Trophoblast cell (in vitro differentiated cells and primary cell): ENCODE results near the gene TCERG1L.
A peak's percentile ranks its signal among the peaks of the same experiment; 100 is the strongest.

ENCODE experiments used
- DNase-seq, 2 donors: peaks; one replicate each; pipeline ENCODE4 v3.0.0-alpha.2; 2016
- H2AFZ ChIP-seq: 2 replicates; pipeline ENCODE4 v1.6.1; 2013; ENCODE audit warnings: low read length, moderate library complexity, mild to moderate bottlenecking; ENCODE audit not compliant: insufficient read depth, poor library complexity
- H2AK5ac ChIP-seq: 2 replicates; pipeline ENCODE4 v1.6.1; 2013; ENCODE audit warnings: mild to moderate bottlenecking, low read length
- H2BK120ac ChIP-seq: 2 replicates; pipeline ENCODE4 v1.6.1; 2013; ENCODE audit warnings: low read length, mild to moderate bottlenecking, moderate library complexity; ENCODE audit not compliant: insufficient read depth, poor library complexity
- H2BK12ac ChIP-seq: 2 replicates; pipeline ENCODE4 v1.6.1; 2013; ENCODE audit warnings: mild to moderate bottlenecking, low read length, moderate library complexity
- H2BK5ac ChIP-seq: 2 replicates; pipeline ENCODE4 v1.6.1; 2013; ENCODE audit warnings: low read length, low read depth, moderate library complexity, mild to moderate bottlenecking; ENCODE audit not compliant: poor library complexity
- H3K14ac ChIP-seq: 2 replicates; pipeline ENCODE4 v1.6.1; 2013; ENCODE audit warnings: mild to moderate bottlenecking, low read length
- H3K18ac ChIP-seq: 2 replicates; pipeline ENCODE4 v1.6.1; 2013; ENCODE audit warnings: mild to moderate bottlenecking, low read length
- H3K23ac ChIP-seq: 2 replicates; pipeline ENCODE4 v1.6.1; 2013; ENCODE audit warnings: low read length
- H3K27ac ChIP-seq: 2 replicates; pipeline ENCODE4 v1.5.1; 2013; ENCODE audit warnings: low read depth, mild to moderate bottlenecking, inconsistent platforms, low read length, moderate library complexity
- H3K27me3 ChIP-seq: 2 replicates; pipeline ENCODE4 v1.6.1; 2013; ENCODE audit warnings: inconsistent platforms, mild to moderate bottlenecking, low read length, moderate library complexity; ENCODE audit not compliant: insufficient read depth
- H3K36me3 ChIP-seq, 2 experiments: 1 replicate in 1 of 2; 2 replicates in 1 of 2; pipeline ENCODE4 v1.6.1; 2013; ENCODE audit warnings: low read length in 2 of 2, mild to moderate bottlenecking in 2 of 2, moderate library complexity in 1 of 2; ENCODE audit not compliant: insufficient read depth in 2 of 2, control insufficient read depth in 1 of 2
- H3K4ac ChIP-seq: 2 replicates; pipeline ENCODE4 v1.6.1; 2013; ENCODE audit warnings: low read depth, mild to moderate bottlenecking, low read length, moderate library complexity
- H3K4me1 ChIP-seq, 2 experiments: 1 replicate in 1 of 2; 2 replicates in 1 of 2; pipeline ENCODE4 v1.6.1; 2013; ENCODE audit warnings: low read length in 2 of 2, mild to moderate bottlenecking in 2 of 2, moderate library complexity in 1 of 2; ENCODE audit not compliant: insufficient read depth in 2 of 2, control insufficient read depth in 1 of 2
- H3K4me2 ChIP-seq: 2 replicates; pipeline ENCODE4 v1.6.1; 2013; ENCODE audit warnings: inconsistent platforms, mild to moderate bottlenecking, low read length, moderate library complexity
- H3K4me3 ChIP-seq: 2 replicates; pipeline ENCODE4 v1.5.1; 2013; ENCODE audit warnings: mild to moderate bottlenecking, low read depth, low read length, inconsistent platforms
- H3K79me1 ChIP-seq: one replicate; pipeline ENCODE4 v1.6.1; 2013; ENCODE audit warnings: low read length
- H3K79me2 ChIP-seq: 2 replicates; pipeline ENCODE4 v1.6.1; 2013; ENCODE audit warnings: low read length, mild to moderate bottlenecking; ENCODE audit not compliant: control insufficient read depth, insufficient read depth, poor library complexity
- H3K9ac ChIP-seq: 2 replicates; pipeline ENCODE4 v1.6.1; 2013; ENCODE audit warnings: mild to moderate bottlenecking, low read length
- H3K9me3 ChIP-seq: 2 replicates; pipeline ENCODE4 v1.6.1; 2013; ENCODE audit warnings: low read depth, mild to moderate bottlenecking, control low read depth, inconsistent platforms, low read length; ENCODE audit not compliant: insufficient read depth
- H4K12ac ChIP-seq: 2 replicates; pipeline ENCODE4 v1.6.1; 2013; ENCODE audit warnings: low read depth, mild to moderate bottlenecking, low read length, moderate library complexity
- H4K8ac ChIP-seq: 2 replicates; pipeline ENCODE4 v1.6.1; 2013; ENCODE audit warnings: low read depth, mild to moderate bottlenecking, low read length, moderate library complexity
- H4K91ac ChIP-seq: one replicate; pipeline ENCODE4 v1.6.1; 2013; ENCODE audit warnings: low read depth, mild to moderate bottlenecking, low read length, moderate library complexity
- WGBS: extraction: QIAGEN DNeasy Blood & Tissue Kit; methylation state at CpG from one replicate; pipeline ENCODE4 v1.1.7; 2013; ENCODE audit warnings: missing lambda C conversion rate; ENCODE audit not compliant: insufficient read length, insufficient coverage; ENCODE audit errors: extremely low coverage; 5-methylcytosine and 5-hydroxymethylcytosine counted together

TCERG1L gene

DNA sequence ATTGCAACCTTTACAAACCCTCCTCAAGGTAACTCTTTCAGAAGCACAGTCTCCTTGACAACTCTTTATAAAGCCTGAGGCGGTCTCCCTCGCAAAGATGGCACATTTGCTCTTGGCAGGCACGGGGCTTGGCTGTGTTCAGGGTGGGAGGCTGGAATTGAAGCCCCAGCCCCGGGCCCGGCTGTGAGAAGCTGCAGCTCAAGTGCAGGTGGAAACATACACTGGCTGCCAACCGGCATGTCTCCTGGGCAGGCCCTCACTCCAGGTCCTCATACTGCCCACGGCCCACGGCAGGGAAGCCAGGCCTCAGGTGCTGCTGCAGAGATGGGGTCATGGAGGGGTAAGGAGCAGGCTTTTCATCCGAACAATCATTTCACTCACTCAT lies 194.5 kb downstream of the TCERG1L start:
- H4K12ac ChIP-seq = no peak overlapping the region
- no peak overlapping the region for H3K27ac ChIP-seq
- H2BK120ac ChIP-seq = no peak overlapping the region
- H3K27me3 ChIP-seq = no peaks in the 10 kb centered on the region
- peak overlapping the region; percentile 17 for H2AK5ac ChIP-seq
- no peaks in the 10 kb centered on the region for H3K36me3 ChIP-seq
- no peak overlapping the region for H4K8ac ChIP-seq
- H4K91ac ChIP-seq = no peak overlapping the region
- H3K4me2 ChIP-seq = no peak overlapping the region
- no peak overlapping the region for H3K9ac ChIP-seq
- DNase-seq = no peak
- H3K9me3 ChIP-seq = no peaks in the 10 kb centered on the region
- no peak overlapping the region for H3K4me3 ChIP-seq
- no peaks in the 10 kb centered on the region for H3K4me1 ChIP-seq
- H2BK5ac ChIP-seq = no peak overlapping the region
- H3K4ac ChIP-seq = no peak overlapping the region
- peak overlapping the region; percentile 7 for H2BK12ac ChIP-seq
- no peaks in the 10 kb centered on the region for H3K79me1 ChIP-seq
- H3K79me2 ChIP-seq = no peaks in the 10 kb centered on the region
- H2AFZ ChIP-seq = no peak overlapping the region
- WGBS = no CpG with 5 or more reads among the region's 9 CpGs
- no peak overlapping the region for H3K23ac ChIP-seq
- no peak overlapping the region for H3K18ac ChIP-seq
- no peak overlapping the region for H3K14ac ChIP-seq

DNA sequence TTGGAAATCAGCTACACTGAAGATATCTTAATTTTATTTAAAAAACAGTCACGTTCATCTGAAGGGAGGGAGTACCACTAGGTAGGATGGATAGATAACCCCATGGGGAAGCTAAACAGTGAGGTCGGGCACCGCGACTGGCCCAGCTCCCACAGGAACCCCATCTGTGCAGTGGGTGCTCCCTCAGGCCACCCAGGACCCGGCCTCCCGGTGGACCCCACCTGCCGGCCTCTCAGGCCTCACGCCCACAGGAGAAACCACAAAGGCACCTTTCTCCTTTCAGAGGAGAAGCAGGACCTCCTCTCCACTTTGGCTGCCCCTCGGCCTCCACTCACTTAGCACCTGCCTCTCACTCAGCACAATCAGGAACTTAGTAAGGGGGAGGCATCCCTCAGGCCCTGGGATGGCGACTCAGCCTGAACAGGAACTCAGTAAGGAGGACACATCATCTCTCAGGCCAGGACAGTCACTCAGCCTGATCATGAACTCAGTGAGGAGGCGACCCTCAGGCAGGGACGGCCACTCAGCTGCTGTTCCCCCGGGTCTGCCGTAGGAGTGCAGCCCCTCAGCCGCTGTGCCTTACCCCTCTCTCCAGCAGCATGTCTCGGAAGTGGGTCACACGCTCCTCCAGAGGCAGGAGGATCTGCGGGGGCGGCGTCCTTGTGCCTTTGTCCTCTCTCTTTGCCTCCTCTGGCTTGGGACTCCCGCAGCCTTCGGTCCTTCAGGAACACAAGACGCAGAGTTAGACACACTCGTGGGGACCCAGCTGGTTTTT lies 195.1 kb downstream of the TCERG1L start:
- Histone ChIP-seq H3K9me3 (no peaks in the 10 kb centered on the region), H3K4me3 (no peak overlapping the region), H3K27ac (no peak overlapping the region), H3K18ac (no peak overlapping the region), H2BK5ac (no peak overlapping the region), H4K8ac (no peak overlapping the region), H3K9ac (no peak overlapping the region), H2AK5ac (no peak overlapping the region), H4K91ac (no peak overlapping the region), H3K27me3 (no peaks in the 10 kb centered on the region), H2AFZ (no peak overlapping the region), H2BK120ac (no peak overlapping the region), H3K4me2 (no peak overlapping the region), H3K23ac (no peak overlapping the region), H3K14ac (peak overlapping the region; percentile 39), H3K79me2 (no peaks in the 10 kb centered on the region), H2BK12ac (peak overlapping the region; percentile 61), H3K79me1 (no peaks in the 10 kb centered on the region), H3K4me1 (no peaks in the 10 kb centered on the region), H4K12ac (no peak overlapping the region), H3K4ac (no peak overlapping the region), H3K36me3 (no peaks in the 10 kb centered on the region)
- no CpG with 5 or more reads among the region's 24 CpGs for WGBS
- no peak for DNase-seq

GRCh38 chr10:131115801-131116200 lies 195.7 kb downstream of the TCERG1L start:
- Histone ChIP-seq H3K4me3 (no peak overlapping the region), H3K4me1 (no peaks in the 10 kb centered on the region), H2AFZ (no peak overlapping the region), H3K23ac (no peak overlapping the region), H3K4ac (no peak overlapping the region), H2AK5ac (no peak overlapping the region), H3K14ac (no peak overlapping the region), H3K79me1 (no peaks in the 10 kb centered on the region), H3K4me2 (no peak overlapping the region), H3K27ac (no peak overlapping the region), H3K36me3 (no peaks in the 10 kb centered on the region), H3K9me3 (no peaks in the 10 kb centered on the region), H2BK120ac (no peak overlapping the region), H3K27me3 (no peaks in the 10 kb centered on the region), H3K9ac (no peak overlapping the region), H2BK12ac (no peak overlapping the region), H4K8ac (no peak overlapping the region), H2BK5ac (no peak overlapping the region), H4K12ac (no peak overlapping the region), H3K18ac (no peak overlapping the region), H3K79me2 (no peaks in the 10 kb centered on the region), H4K91ac (no peak overlapping the region)
- WGBS = no CpG with 5 or more reads among the region's 4 CpGs
- DNase-seq = no peak

DNA sequence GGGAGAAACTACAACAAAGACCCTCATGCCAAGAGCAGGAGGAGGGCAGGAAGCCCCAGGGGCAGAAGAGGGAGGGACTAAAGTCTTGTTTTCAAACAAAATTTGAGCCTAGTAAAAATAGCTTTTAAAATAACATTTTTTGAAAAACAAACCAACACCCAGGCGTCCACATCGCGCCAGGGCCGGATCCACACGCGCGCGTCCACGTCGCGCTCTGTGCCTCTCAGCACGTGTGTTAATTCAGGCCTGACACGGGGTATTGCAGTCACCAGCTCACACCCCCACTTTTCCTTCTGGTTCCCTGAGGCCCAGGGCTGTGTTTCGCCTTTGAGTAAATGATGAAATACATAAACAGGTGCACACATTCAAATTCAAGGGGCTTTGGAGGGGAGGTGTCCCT lies 196.2 kb downstream of the TCERG1L start:
- no peak overlapping the region for H2BK12ac ChIP-seq
- no peak overlapping the region for H3K4ac ChIP-seq
- WGBS = no CpG with 5 or more reads among the region's 14 CpGs
- H3K4me1 ChIP-seq = no peaks in the 10 kb centered on the region
- no peak overlapping the region for H3K23ac ChIP-seq
- no peak overlapping the region for H3K27ac ChIP-seq
- no peak overlapping the region for H3K14ac ChIP-seq
- no peaks in the 10 kb centered on the region for H3K9me3 ChIP-seq
- H3K9ac ChIP-seq = no peak overlapping the region
- peaks cover 0 to 3% of the 10 kb centered on the region in 2 experiments for H3K36me3 ChIP-seq
- no peak overlapping the region for H2BK120ac ChIP-seq
- H3K27me3 ChIP-seq = no peaks in the 10 kb centered on the region
- no peaks in the 10 kb centered on the region for H3K79me2 ChIP-seq
- no peak overlapping the region for H3K18ac ChIP-seq
- DNase-seq = no peak
- no peak overlapping the region for H4K12ac ChIP-seq
- H3K4me3 ChIP-seq = no peak overlapping the region
- no peak overlapping the region for H4K91ac ChIP-seq
- no peaks in the 10 kb centered on the region for H3K79me1 ChIP-seq
- no peak overlapping the region for H2AFZ ChIP-seq
- no peak overlapping the region for H3K4me2 ChIP-seq
- H2AK5ac ChIP-seq = no peak overlapping the region
- H2BK5ac ChIP-seq = no peak overlapping the region
- no peak overlapping the region for H4K8ac ChIP-seq
